Stomach (tissue), 4 donors: ENCODE data around the gene ADNP2.

Experiments
- CTCF ChIP-seq, 7 experiments: fragments of 450-650 bp in 4 of 7; fragments of 200-600 bp in 3 of 7; sonication (generic) in 3 of 7; IDR thresholded peaks; one replicate each; pipeline ENCODE4 v1.5.1; 2016 to 2019; ENCODE audit warnings: antibody characterized with exemption in 7 of 7, control low read depth in 2 of 7, mild to moderate bottlenecking in 1 of 7
- POLR2A ChIP-seq, 4 donors: fragments of 450-650 bp; IDR thresholded peaks; one replicate each; pipeline ENCODE4 v1.6.1; 2016; ENCODE audit warnings: antibody characterized with exemption in 4 of 4, control low read depth in 2 of 4, mild to moderate bottlenecking in 1 of 4, moderate library complexity in 1 of 4

DNA sequence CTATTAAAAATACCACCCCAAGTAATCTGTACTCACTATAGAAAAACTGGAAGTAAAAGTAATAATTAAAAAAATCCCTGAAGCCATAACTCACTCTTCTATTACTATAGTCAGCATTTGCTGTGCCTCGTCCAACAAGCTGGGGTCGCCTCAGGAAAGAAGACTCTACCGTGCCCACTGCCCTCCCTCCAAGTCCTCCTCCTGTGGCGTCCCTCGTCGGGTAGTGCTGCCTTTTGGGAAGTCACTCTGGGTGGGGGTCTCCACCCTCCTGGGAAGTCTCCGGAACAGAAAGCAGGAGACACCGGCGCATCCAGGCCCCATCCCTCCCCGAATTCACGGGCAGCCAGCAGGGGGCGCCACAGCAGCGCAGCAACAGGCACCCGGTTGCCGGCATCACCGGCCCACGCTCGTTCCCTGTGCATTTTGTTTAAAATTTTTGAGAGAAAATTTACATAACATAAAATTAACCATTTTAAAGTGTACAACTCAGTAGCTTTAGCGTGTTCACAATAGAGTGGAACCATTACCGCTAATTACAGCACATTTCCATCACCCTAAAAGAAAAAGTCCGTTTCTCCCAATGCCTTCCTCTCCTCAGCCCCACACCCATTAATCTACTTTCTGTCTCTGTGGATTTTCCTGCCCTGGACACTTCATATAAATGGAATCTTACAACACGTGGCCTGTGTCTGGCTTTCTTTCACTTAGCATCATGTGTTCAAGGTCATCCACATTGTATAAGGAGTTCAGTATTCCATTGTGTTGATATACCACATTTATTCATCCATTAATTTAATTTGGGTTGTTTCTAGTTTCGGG, 62.2 kb downstream of the ADNP2 start:
- TF ChIP-seq POLR2A (IDR thresholded peaks at IDR 0.05) (no peak), CTCF (IDR thresholded peaks at IDR 0.05) (peak in 5 of 7 experiments; percentile 40 to 80 (median 61))
